K562 (cell line): ENCODE results near the gene EML1. TPM values are rescaled to one million over a fixed set of nuclear protein-coding genes. Genes with fewer than 3 reads are reported as not detected.

Experiments used
- ATAC-seq: fragments of 200-7000 bp; cut with Tn5 transposase; 3 replicates; pipeline ENCODE4 v1.9.1; 2020; ENCODE audit warnings: moderate library complexity
- BruUV-seq: library from RNA; stranded (reverse); fragments of 400-500 nt; replicated peaks from 2 replicates; lab custom pipeline; 2021; lab: Mats Ljungman, UMichigan
- CTCF ChIA-PET: fragments of 300-600 bp; formaldehyde crosslinking; extraction: SDS; loops from one replicate; lab custom pipeline; 2021; ENCODE audit warnings: low intra/inter-chr PET ratio; lab: Yijun Ruan, JAX
- POLR2A ChIA-PET: fragments of 300-600, 350-650 bp; sonication (Branson Sonifier 250); formaldehyde crosslinking; extraction: SDS; loops from one replicate; lab custom pipeline; 2021; ENCODE audit warnings: antibody characterized with exemption, inconsistent platforms; lab: Yijun Ruan, JAX
- DNase-seq, 4 experiments: peaks; one replicate each; pipeline versions ENCODE4 v3.0.0 to v3.0.0-alpha.2; 2011 to 2018; ENCODE audit warnings: low spot score in 3 of 4, mixed read lengths in 3 of 4; ENCODE audit errors: extremely low read depth in 1 of 4
- FAIRE-seq: peaks from 2 replicates; lab custom pipeline; 2011; peaks lifted over from hg19 to GRCh38; lab: Jason Lieb, UNC
- H2AFZ ChIP-seq: 2 replicates; pipeline ENCODE4 v1.6.0; 2011; ENCODE audit warnings: low read depth, low read length, control low read depth, inconsistent platforms
- H3K27ac ChIP-seq: fragments of 200-600 bp; 3 replicates; pipeline ENCODE4 v1.8.0; 2011; ENCODE audit warnings: low read depth, mild to moderate bottlenecking, control low read depth, inconsistent platforms, low read length, moderate library complexity, mixed read lengths; ENCODE audit errors: extremely low read depth
- H3K27me3 ChIP-seq, 2 experiments: fragments of 300-600 bp in 1 of 2; 2 replicates in 1 of 2; 3 replicates in 1 of 2; pipeline versions ENCODE4 v1.6.0 to v1.8.0; 2011; ENCODE audit warnings: inconsistent platforms in 2 of 2, low read length in 2 of 2, mild to moderate bottlenecking in 1 of 2, mixed read lengths in 1 of 2, moderate library complexity in 1 of 2; ENCODE audit not compliant: control insufficient read depth in 2 of 2, insufficient read depth in 2 of 2
- H3K36me3 ChIP-seq: fragments of 300-600 bp; 3 replicates; pipeline ENCODE4 v1.8.0; 2011; ENCODE audit warnings: mild to moderate bottlenecking, low read length, inconsistent platforms; ENCODE audit not compliant: control insufficient read depth, insufficient read depth
- H3K4me1 ChIP-seq, 2 experiments: fragments of 200-600 bp in 1 of 2; replicated peaks in 1 of 2; 2 replicates in 1 of 2; 3 replicates in 1 of 2; pipeline versions ENCODE4 v1.5.1 to v1.8.0; 2011; ENCODE audit warnings: inconsistent platforms in 2 of 2, low read length in 2 of 2, mild to moderate bottlenecking in 1 of 2, mixed read lengths in 1 of 2, moderate library complexity in 1 of 2; ENCODE audit not compliant: control insufficient read depth in 2 of 2, insufficient read depth in 2 of 2
- H3K4me2 ChIP-seq: 2 replicates; pipeline ENCODE4 v1.6.1; 2011; ENCODE audit warnings: low read length, control low read depth, inconsistent platforms, mixed read lengths; ENCODE audit not compliant: insufficient read depth
- H3K4me3 ChIP-seq: fragments of 200-600 bp; sonication (generic), shearing (Covaris generic); 2 replicates; pipeline ENCODE4 v1.5.1; 2016; ENCODE audit warnings: control low read depth, inconsistent platforms
- H3K79me2 ChIP-seq: fragments of 200-600 bp; 3 replicates; pipeline ENCODE4 v1.8.0; 2011; ENCODE audit warnings: low read length, inconsistent platforms; ENCODE audit not compliant: control insufficient read depth, insufficient read depth
- H3K9ac ChIP-seq, 2 experiments: 2 replicates each; pipeline versions ENCODE4 v1.6.0 to v1.6.1; 2011; ENCODE audit warnings: low read depth in 2 of 2, low read length in 2 of 2, control low read depth in 1 of 2, inconsistent platforms in 1 of 2, mild to moderate bottlenecking in 1 of 2, mixed read lengths in 1 of 2; ENCODE audit not compliant: insufficient read depth in 1 of 2
- H3K9me1 ChIP-seq: one replicate; pipeline ENCODE4 v1.6.0; 2011; ENCODE audit warnings: inconsistent platforms, mild to moderate bottlenecking, low read length, moderate library complexity; ENCODE audit not compliant: control insufficient read depth, insufficient read depth
- H3K9me3 ChIP-seq: replicated peaks from 2 replicates; pipeline ENCODE4 v1.5.1; 2011; ENCODE audit warnings: low read depth, low read length, inconsistent platforms; ENCODE audit not compliant: control insufficient read depth, insufficient read depth
- H4K20me1 ChIP-seq: replicated peaks from 2 replicates; pipeline ENCODE4 v1.6.1; 2011; ENCODE audit warnings: low read length, inconsistent platforms, mixed read lengths; ENCODE audit not compliant: control insufficient read depth, insufficient read depth
- CREB5 ChIP-seq: fragments of 250-450 bp; sonication (Bioruptor Pico); IDR thresholded peaks from 2 replicates; pipeline ENCODE4 v1.5.0; 2020; ENCODE audit warnings: mild to moderate bottlenecking
- SRSF9 ChIP-seq: fragments of 200-400 bp; formaldehyde crosslinking; IDR thresholded peaks from 2 replicates; pipeline ENCODE4 v1.6.1; 2017; ENCODE audit warnings: low read depth, low read length, borderline replicate concordance
- STAT5A ChIP-seq: IDR thresholded peaks from 2 replicates; pipeline ENCODE4 v1.6.1; 2012; ENCODE audit warnings: low read length, inconsistent platforms, borderline replicate concordance
- TRIM24 ChIP-seq, 2 experiments: fragments of 450-650 bp; IDR thresholded peaks; 2 replicates each; pipeline ENCODE4 v1.6.1; 2016
- ZNF518B ChIP-seq: fragments of 250-450 bp; sonication (Bioruptor Pico); IDR thresholded peaks from 2 replicates; pipeline ENCODE4 v1.5.0; 2021; ENCODE audit warnings: mild to moderate bottlenecking, moderate library complexity
- WGBS: fragments of 100-300 bp; shearing (Covaris generic); methylation state at CpG from one replicate; pipeline ENCODE4 v1.1.6; 2016; ENCODE audit warnings: low coverage, mixed read lengths; ENCODE audit not compliant: insufficient coverage; ENCODE audit errors: missing lambda C conversion rate; 5-methylcytosine and 5-hydroxymethylcytosine counted together
- in situ Hi-C: fragments of 300-500 bp; cut with MboI; formaldehyde crosslinking; loops from 4 replicates; pipeline ENCODE4 v1.15.0; 2018; ENCODE audit warnings: inconsistent platforms, mixed read lengths
- intact Hi-C: fragments of 100-400 bp; cut with micrococcal nuclease; formaldehyde crosslinking; loops from 2 replicates; pipeline ENCODE4 v1.14.2; 2022
- polyA plus RNA-seq, 8 experiments: library from polyadenylated mRNA; depleted of rRNA in 4 of 8; stranded (reverse) in 5 of 8; unstranded in 3 of 8; fragments of >200 nt; fragmentation: Nextera tagmentation in 2 of 8; fragmentation: Illumina TruSeq in 1 of 8; extraction: Ambion mirVana in 2 of 8; extraction: Trizol in 1 of 8; gene quantifications; 2 replicates each; pipeline versions ENCODE4 v1.2.1 to v1.2.3, GENCODE V29; 2011 to 2014; ENCODE audit warnings: inconsistent platforms in 1 of 8, missing spikeins in 1 of 8
- total RNA-seq, 7 experiments: library from RNA; depleted of rRNA in 6 of 7; stranded (reverse); fragments of >200 nt in 6 of 7; fragmentation: Illumina TruSeq in 2 of 7; extraction: Trizol in 2 of 7; gene quantifications; 2 replicates each; pipeline versions ENCODE4 v1.2.1 to v1.2.3, GENCODE V29; 2011 to 2021; ENCODE audit warnings: low replicate concordance in 1 of 7

Gene EML1
- total and polyA plus RNA-seq, 9 of the 15 experiments (the other 6 are each of a cell fraction or from before 2014, with no cell fraction given), result 0.01 to 0.35 (median 0.07) TPM; not detected in 2

- H3K4me2 ChIP-seq, result no peak overlapping the region
- no peaks in the 10 kb centered on the region for H3K9me1 ChIP-seq
- H3K4me1 ChIP-seq, result peaks cover 0 to 8% of the 10 kb centered on the region in 2 experiments; a peak in 2 of 5 replicates
- ChIA-PET POLR2A (no interaction called here), CTCF (no interaction called here)
- H3K27ac ChIP-seq, result no peak overlapping the region
- no peak overlapping the region for H2AFZ ChIP-seq
- peaks cover 29% of the 10 kb centered on the region for H3K79me2 ChIP-seq
- FAIRE-seq, result no peak
- H4K20me1 ChIP-seq, result no peaks in the 10 kb centered on the region
- ATAC-seq, result no peak
- intact Hi-C loops (no loop called here), in situ Hi-C loops (no loop called here)
- H3K27me3 ChIP-seq, result peaks cover 2 to 16% of the 10 kb centered on the region in 2 experiments; a peak in 3 of 5 replicates
- H3K36me3 ChIP-seq, result no peaks in the 10 kb centered on the region
- DNase-seq, result no peak
- H3K9me3 ChIP-seq, result peaks cover 4% of the 10 kb centered on the region
- no TSS peak for BruUV-seq
- WGBS, result 54% methylated on average over 6 of the region's 6 CpGs
- no peak overlapping the region for H3K9ac ChIP-seq
- no peak for TF ChIP-seq CREB5 (CRISPR knock-in tag)
- no peak for TF ChIP-seq SRSF9
- TF ChIP-seq ZNF518B (CRISPR knock-in tag), result no peak
- TF ChIP-seq TRIM24 (IDR thresholded peaks at IDR 0.05), result no peak
- no peak for TF ChIP-seq STAT5A
- H3K4me3 ChIP-seq, result no peak overlapping the region
These were observed 176.6 kb downstream of the EML1 start for GRCh38 chr14:99969673-99970322.
